ENCODE measurements around the gene DIABLO.

GRCh38 chr12:122162976-122163375, 62.9 kb downstream of the DIABLO start:
- no peak for TF ChIP-seq CTCF (IDR thresholded peaks at IDR 0.05; ENCODE audit: low read depth, low read length, poor library complexity, severe bottlenecking)
- no peak for TF ChIP-seq EZH2phosphoT487 (IDR thresholded peaks at IDR 0.05; ENCODE audit: borderline replicate concordance, low read length)

All from DOHH2 (cell line).